Prostate gland (tissue), 2 donors: ENCODE measurements around the gene DCAF11.

Source experiments
- POLR2A ChIP-seq: fragments of 450-650 bp; IDR thresholded peaks from one replicate; pipeline ENCODE4 v1.6.1; 2016; ENCODE audit warnings: antibody characterized with exemption, mild to moderate bottlenecking
- POLR2AphosphoS5 ChIP-seq: sonication (generic); formaldehyde crosslinking; IDR thresholded peaks from one replicate; pipeline ENCODE4 v1.6.1; 2017; ENCODE audit warnings: antibody characterized with exemption
- TF ChIP-seq, protein P1 (sequence below), 4 experiments: fragments of 200-600 bp in 2 of 4; fragments of 450-650 bp in 2 of 4; sonication (generic) in 2 of 4; IDR thresholded peaks; 1 replicate in 3 of 4; 2 replicates in 1 of 4; pipeline ENCODE4 v1.5.1; 2016 to 2019; ENCODE audit warnings: antibody characterized with exemption in 4 of 4, mild to moderate bottlenecking in 2 of 4, moderate library complexity in 2 of 4

DNA sequence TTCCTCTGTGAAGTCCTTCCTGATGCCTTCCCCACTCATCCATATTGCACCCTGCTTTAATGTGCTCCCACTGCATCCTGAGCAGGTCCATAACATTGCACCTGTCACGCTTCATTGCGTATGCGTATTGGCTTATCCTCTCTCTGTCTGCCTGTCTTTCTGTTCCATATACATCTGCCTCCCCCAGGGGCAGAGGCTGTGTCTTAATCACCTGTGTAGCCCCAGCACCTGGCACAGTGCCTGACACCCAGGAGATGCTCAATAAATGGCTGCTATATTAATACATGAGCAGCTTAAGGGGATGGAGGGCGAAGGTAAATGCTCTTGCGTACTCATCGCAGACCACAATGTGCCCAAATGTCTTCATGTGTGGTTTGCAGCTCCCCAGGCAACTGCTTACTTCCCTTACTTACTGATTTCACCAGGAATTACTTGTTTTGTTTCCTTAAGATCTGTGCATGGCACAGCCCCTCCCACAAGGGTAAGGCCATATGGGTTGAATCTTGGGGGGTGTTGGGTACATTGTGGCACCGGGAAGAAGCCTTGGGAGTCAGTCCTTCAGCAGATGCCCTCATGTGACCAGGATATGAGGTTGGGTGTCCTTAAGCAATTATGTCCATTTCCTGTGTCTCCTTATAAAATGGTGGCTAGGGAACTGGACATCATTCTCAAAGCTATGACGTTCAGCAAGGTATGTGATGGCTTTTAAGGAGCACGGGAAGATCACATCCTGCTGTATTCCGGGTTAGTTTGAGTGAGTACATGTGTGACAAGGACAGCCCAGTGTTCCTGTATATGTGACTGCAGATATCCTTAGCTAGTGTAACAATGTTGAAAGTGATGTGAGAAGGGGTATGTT is 44.1 kb upstream of the DCAF11 start:
- TF ChIP-seq, protein P1, sequence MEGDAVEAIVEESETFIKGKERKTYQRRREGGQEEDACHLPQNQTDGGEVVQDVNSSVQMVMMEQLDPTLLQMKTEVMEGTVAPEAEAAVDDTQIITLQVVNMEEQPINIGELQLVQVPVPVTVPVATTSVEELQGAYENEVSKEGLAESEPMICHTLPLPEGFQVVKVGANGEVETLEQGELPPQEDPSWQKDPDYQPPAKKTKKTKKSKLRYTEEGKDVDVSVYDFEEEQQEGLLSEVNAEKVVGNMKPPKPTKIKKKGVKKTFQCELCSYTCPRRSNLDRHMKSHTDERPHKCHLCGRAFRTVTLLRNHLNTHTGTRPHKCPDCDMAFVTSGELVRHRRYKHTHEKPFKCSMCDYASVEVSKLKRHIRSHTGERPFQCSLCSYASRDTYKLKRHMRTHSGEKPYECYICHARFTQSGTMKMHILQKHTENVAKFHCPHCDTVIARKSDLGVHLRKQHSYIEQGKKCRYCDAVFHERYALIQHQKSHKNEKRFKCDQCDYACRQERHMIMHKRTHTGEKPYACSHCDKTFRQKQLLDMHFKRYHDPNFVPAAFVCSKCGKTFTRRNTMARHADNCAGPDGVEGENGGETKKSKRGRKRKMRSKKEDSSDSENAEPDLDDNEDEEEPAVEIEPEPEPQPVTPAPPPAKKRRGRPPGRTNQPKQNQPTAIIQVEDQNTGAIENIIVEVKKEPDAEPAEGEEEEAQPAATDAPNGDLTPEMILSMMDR (IDR thresholded peaks at IDR 0.05), result no peak
- no peak for TF ChIP-seq POLR2AphosphoS5
- no peak for TF ChIP-seq POLR2A
